ENCODE results near the gene PLPP3.
A peak's percentile ranks its signal among the peaks of the same experiment; 100 is the strongest.

The PLPP3 gene

GRCh38 chr1:56575865-56576264, 3.5 kb downstream of the PLPP3 start:
- DNase-seq: no peak

- DNase-seq: no peak
Observed at GRCh38 chr1:56574794-56575193, 4.6 kb downstream of the PLPP3 start.

- DNase-seq: no peak
Observed at GRCh38 chr1:56573311-56573710, 6.1 kb downstream of the PLPP3 start.

GRCh38 chr1:56572334-56573050, 6.9 kb downstream of the PLPP3 start:
- no peak for DNase-seq

- no peak for DNase-seq
Observed at GRCh38 chr1:56571448-56571847, 7.9 kb downstream of the PLPP3 start.

GRCh38 chr1:56570924-56571372, 8.4 kb downstream of the PLPP3 start:
- peak; percentile 58 for DNase-seq

GRCh38 chr1:56569661-56570060, 9.7 kb downstream of the PLPP3 start:
- DNase-seq: no peak

GRCh38 chr1:56566994-56567393, 12.4 kb downstream of the PLPP3 start:
- no peak for DNase-seq

- no peak for DNase-seq
Observed at GRCh38 chr1:56566061-56566744, 13.2 kb downstream of the PLPP3 start.

GRCh38 chr1:56564615-56565014, 14.7 kb downstream of the PLPP3 start:
- DNase-seq: no peak

- no peak for DNase-seq
Observed at GRCh38 chr1:56563568-56563967, 15.8 kb downstream of the PLPP3 start.

- no peak for DNase-seq
Observed at GRCh38 chr1:56562891-56563452, 16.4 kb downstream of the PLPP3 start.

- DNase-seq: no peak
Observed at GRCh38 chr1:56561227-56562019, 17.9 kb downstream of the PLPP3 start.

- DNase-seq: no peak
Observed at GRCh38 chr1:56557746-56558145, 21.6 kb downstream of the PLPP3 start.

- DNase-seq: no peak
Observed at GRCh38 chr1:56555448-56555847, 23.9 kb downstream of the PLPP3 start.

- DNase-seq: no peak
Observed at GRCh38 chr1:56553046-56553445, 26.3 kb downstream of the PLPP3 start.

GRCh38 chr1:56552349-56552748, 27.0 kb downstream of the PLPP3 start:
- DNase-seq: no peak

- peak; percentile 12 for DNase-seq
Observed at GRCh38 chr1:56551691-56552090, 27.7 kb downstream of the PLPP3 start.

GRCh38 chr1:56550859-56551188, 28.5 kb downstream of the PLPP3 start:
- no peak for DNase-seq

GRCh38 chr1:56550138-56550858, 29.1 kb downstream of the PLPP3 start:
- no peak for DNase-seq

GRCh38 chr1:56548571-56548970, 30.8 kb downstream of the PLPP3 start:
- no peak for DNase-seq

- DNase-seq: no peak
Observed at GRCh38 chr1:56547977-56548376, 31.4 kb downstream of the PLPP3 start.

GRCh38 chr1:56547473-56547872, 31.9 kb downstream of the PLPP3 start:
- DNase-seq: no peak

Data from NCI-H2171 treated with DMSO at 0.1 percent for 48 hours (cell line).